Epithelial cell of proximal tubule (primary cell): ENCODE results near the gene ABCB1. TPM values are rescaled to one million over a fixed set of nuclear protein-coding genes. Genes with fewer than 3 reads are reported as not detected.
"Not testable (repeated sequence)": the region's sequence is repeated elsewhere in the genome, so short reads cannot be mapped to it uniquely, and the experiment has no call there.

Experiments
- DNase-seq: peaks from one replicate; pipeline ENCODE4 v3.0.0-alpha.2; 2011; ENCODE audit warnings: low read depth
- H3K4me3 ChIP-seq: 2 replicates; pipeline ENCODE4 v1.5.1; 2011; ENCODE audit warnings: low read depth, mild to moderate bottlenecking, low read length
- CTCF ChIP-seq: conservative IDR thresholded peaks from 2 replicates; pipeline ENCODE4 v1.5.1; 2012; ENCODE audit warnings: low read depth, mild to moderate bottlenecking, low read length
- total RNA-seq: library from RNA; depleted of rRNA; stranded (reverse); fragments of >200 nt; gene quantifications from 2 replicates; pipeline ENCODE4 v1.2.3, GENCODE V29; 2015

The ABCB1 gene
- total RNA-seq, 1 donor from 2014 or later: 13.3 TPM

GRCh38 chr7:87581723-87582122 is 19.0 kb downstream of the ABCB1 start:
- no peak for DNase-seq
- no peak for TF ChIP-seq CTCF
- H3K4me3 ChIP-seq: no peak overlapping the region

- no peak for TF ChIP-seq CTCF
- DNase-seq: no peak
- H3K4me3 ChIP-seq: no peak overlapping the region
These were observed 20.0 kb downstream of the ABCB1 start for GRCh38 chr7:87580636-87581035.

DNA sequence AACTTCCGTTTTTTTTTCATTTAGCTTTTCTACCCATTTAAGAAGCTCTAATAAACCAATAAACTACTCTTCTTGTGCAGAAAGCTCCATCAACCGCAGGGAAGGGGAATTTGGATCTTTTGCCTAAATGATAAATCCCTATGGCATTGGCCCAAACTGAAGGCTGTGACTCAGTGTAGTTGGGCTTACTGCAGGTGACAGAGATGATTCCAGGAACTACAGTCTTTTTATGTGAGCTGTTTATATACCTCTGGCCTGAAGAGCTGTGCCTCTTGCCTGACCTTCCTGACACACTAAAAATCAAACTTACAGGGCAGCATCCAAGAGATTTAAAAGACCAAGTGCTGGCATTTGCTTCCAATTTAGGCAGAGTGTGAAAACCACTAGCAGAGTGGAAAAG is 25.2 kb downstream of the ABCB1 start:
- DNase-seq: no peak
- no peak overlapping the region for H3K4me3 ChIP-seq
- TF ChIP-seq CTCF: no peak

DNA sequence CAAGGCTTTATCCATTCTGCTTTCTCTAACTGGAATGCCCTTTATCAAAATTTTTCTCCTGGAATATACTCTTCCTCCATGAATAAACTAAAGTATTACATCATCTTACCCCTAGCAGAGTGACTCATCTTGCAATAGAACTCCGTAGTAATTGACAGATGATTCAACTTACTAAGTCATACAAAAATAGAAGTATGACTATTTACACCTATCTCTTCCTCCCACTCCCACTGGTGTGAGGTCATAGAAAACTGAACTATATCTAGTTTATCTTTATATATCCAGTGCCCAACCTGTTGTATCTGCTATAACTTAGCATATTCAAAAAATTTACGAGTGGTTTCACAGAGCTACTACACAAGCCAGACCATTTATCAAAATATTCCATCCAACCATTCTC is 26.1 kb downstream of the ABCB1 start:
- no peak overlapping the region for H3K4me3 ChIP-seq
- DNase-seq: no peak
- no peak for TF ChIP-seq CTCF

DNA sequence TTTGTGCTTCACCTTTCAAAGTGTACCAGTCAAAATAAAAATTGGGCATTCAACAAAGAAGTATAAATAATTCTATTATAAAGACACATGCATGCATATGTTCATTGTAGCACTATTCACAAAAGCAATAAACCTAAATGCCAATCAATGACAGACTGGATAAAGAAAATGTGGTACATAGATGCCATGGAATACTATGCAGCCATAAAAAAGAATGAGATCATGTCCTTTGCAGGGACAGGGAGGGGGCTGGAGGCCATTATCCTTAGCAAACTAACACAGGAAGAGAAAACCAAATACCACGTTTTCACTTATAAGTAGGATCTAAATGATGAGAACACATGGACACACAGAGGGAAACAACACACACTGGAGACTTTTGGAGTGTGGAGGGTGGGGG is 28.2 kb downstream of the ABCB1 start:
- DNase-seq: not testable (repeated sequence)

DNA sequence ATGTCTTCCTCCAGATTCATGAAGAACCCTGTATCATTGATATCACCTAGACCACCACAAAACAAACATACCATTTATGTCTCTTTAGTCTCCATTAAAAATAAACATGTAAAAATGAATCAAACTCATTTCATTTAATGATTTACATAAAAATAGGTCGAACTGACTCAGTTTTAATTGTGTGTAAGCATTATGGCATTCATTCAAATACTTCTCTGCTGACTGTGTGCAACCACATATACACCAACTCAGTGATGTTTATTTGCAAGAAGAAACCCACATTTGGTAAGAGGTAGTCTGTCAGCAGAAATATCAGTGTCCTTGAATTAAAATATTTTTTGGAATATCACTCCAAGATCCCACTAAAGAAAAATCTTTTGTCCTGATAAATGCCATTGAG is 30.5 kb downstream of the ABCB1 start:
- no peak overlapping the region for H3K4me3 ChIP-seq
- TF ChIP-seq CTCF: no peak
- DNase-seq: no peak

More for the DNA sequence above, 28.2 kb downstream of the ABCB1 start:
- H3K4me3 ChIP-seq: not testable (repeated sequence)

GRCh38 chr7:87567052-87567451 is 33.6 kb downstream of the ABCB1 start:
- H3K4me3 ChIP-seq: no peak overlapping the region
- TF ChIP-seq CTCF: no peak
- peak; percentile 69 for DNase-seq
